Measurements from ENCODE around the gene TARDBP. TPM values are rescaled to one million over a fixed set of nuclear protein-coding genes. Genes with fewer than 3 reads are reported as not detected.

The TARDBP gene
- total RNA-seq, 1 donor from 2014 or later = 59.1 TPM

Other genes starting within 250 kb of the TARDBP start
- gene CASZ1, start 216.0 kb upstream of the TARDBP start, total RNA-seq = 4.8 TPM
- gene MASP2, start 34.6 kb downstream of the TARDBP start, total RNA-seq = 206 TPM
- gene SRM, start 47.4 kb downstream of the TARDBP start, total RNA-seq = 28.5 TPM
- 17.2 TPM for gene EXOSC10, start 87.2 kb downstream of the TARDBP start, total RNA-seq
- gene ANGPTL7, start 176.7 kb downstream of the TARDBP start, total RNA-seq = not detected
- gene MTOR, start 249.9 kb downstream of the TARDBP start, total RNA-seq = 33.2 TPM

Measured in left lobe of liver (tissue), 1 donor.